SKM-1 (cell line): ENCODE results near the gene QPRT.
"Not testable (repeated sequence)": the region's sequence is repeated elsewhere in the genome, so short reads cannot be mapped to it uniquely, and the experiment has no call there.

Source experiments
- DNase-seq: peaks from one replicate; lab custom pipeline; 2025; ENCODE audit not compliant: unreplicated experiment; lab: John Stamatoyannopoulos, UW

The QPRT gene

GRCh38 chr16:29745121-29745852, 66.3 kb downstream of the QPRT start:
- DNase-seq, result peak; percentile 77

- peak; percentile 93 for DNase-seq
These were observed 66.9 kb downstream of the QPRT start, which contains the start of gene C16orf54 for GRCh38 chr16:29745853-29746345. C16orf54 (minus strand) TSS chr16:29745990; CDS start chr16:29744951, 1,039 bp downstream.

GRCh38 chr16:29746518-29746917, 67.5 kb downstream of the QPRT start:
- DNase-seq, result not testable (repeated sequence)
